ENCODE data around the gene GATAD2B. TPM values are rescaled to one million over a fixed set of nuclear protein-coding genes. Genes with fewer than 3 reads are reported as not detected.

GATAD2B gene
- total RNA-seq, 1 experiment from 2014 or later, result 46.9 TPM

DNA sequence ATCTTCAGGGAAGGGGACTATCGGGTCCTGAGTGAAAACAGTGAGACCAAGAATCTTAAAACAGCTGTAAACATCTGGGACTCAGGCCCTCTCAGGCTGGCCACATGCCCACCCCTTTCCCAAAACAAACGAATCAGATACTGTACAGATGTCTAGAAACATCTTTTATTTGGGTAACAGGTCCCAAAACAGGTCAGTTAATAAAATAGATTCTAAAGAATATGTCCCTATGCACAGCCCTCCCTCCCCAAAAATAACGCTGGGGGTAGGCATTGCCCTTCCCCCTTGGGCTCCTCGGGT, 36.1 kb upstream of the GATAD2B start:
- peak overlapping the region; percentile 88 for H3K27ac Mint-ChIP-seq
- ATAC-seq (no peak), DNase-seq (ENCODE audit: low spot score) (no peak)
- no peaks in the 10 kb centered on the region for H3K9me3 Mint-ChIP-seq
- CTCF ChIA-PET, result interaction anchor here (0.6 to 3.1 kb wide), 5 partner anchors 8 to 231 kb away, joined by 3 to 12 read pairs (median 5); partner anchors contain the start of genes CREB3L4, DENND4B, INTS3 and RAB13
- H3K27me3 Mint-ChIP-seq (ENCODE audit: low read depth), result no peaks in the 10 kb centered on the region
- no peak for TF ChIP-seq ZNF416 (CRISPR knock-in tag; IDR thresholded peaks at IDR 0.05)
- TF ChIP-seq, protein P1, sequence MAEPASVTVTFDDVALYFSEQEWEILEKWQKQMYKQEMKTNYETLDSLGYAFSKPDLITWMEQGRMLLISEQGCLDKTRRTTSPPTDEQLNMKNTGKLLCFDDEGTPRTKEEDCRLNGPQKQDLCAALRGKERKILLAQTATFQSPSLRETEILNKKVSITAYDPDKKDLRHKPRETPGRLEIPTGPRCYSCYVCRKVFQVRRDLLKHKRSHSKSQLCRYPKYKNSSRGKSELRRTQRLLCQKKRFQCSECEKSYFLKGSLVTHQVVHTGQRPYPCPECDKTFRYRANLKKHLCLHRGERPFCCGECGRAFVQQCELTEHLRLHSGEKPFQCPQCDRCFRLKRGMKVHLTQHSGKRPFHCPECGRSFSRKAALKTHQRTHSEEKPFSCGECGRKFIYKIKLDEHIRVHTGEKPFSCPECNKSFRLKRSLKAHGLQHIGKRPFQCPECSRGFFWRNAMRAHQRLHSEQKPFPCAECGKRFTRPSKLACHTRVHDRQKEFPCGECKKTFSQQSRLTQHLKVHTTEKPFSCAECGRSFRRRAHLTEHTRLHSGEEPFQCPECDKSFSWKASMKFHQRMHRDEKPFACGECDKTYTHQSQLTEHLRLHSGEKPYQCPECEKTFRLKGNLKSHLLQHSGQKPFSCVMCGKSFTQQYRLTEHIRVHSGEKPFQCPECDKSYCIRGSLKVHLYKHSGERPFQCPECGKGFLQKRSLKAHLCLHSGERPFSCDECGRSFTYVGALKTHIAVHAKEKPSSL (CRISPR knock-in tag; conservative IDR thresholded peaks at IDR 0.05), result no peak
- no peak for TF ChIP-seq TEAD4 (CRISPR knock-in tag; IDR thresholded peaks at IDR 0.05)
- TF ChIP-seq, protein P2, sequence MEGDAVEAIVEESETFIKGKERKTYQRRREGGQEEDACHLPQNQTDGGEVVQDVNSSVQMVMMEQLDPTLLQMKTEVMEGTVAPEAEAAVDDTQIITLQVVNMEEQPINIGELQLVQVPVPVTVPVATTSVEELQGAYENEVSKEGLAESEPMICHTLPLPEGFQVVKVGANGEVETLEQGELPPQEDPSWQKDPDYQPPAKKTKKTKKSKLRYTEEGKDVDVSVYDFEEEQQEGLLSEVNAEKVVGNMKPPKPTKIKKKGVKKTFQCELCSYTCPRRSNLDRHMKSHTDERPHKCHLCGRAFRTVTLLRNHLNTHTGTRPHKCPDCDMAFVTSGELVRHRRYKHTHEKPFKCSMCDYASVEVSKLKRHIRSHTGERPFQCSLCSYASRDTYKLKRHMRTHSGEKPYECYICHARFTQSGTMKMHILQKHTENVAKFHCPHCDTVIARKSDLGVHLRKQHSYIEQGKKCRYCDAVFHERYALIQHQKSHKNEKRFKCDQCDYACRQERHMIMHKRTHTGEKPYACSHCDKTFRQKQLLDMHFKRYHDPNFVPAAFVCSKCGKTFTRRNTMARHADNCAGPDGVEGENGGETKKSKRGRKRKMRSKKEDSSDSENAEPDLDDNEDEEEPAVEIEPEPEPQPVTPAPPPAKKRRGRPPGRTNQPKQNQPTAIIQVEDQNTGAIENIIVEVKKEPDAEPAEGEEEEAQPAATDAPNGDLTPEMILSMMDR (IDR thresholded peaks at IDR 0.05), result no peak
- no peak for TF ChIP-seq RELA (CRISPR knock-in tag; IDR thresholded peaks at IDR 0.05; ENCODE audit: borderline replicate concordance)
- TF ChIP-seq IRF2 (CRISPR knock-in tag; IDR thresholded peaks at IDR 0.05; ENCODE audit: borderline replicate concordance, low read depth), result no peak
- no peak for TF ChIP-seq ZNF423 (CRISPR knock-in tag; IDR thresholded peaks at IDR 0.05)
- TF ChIP-seq ZNF232 (CRISPR knock-in tag; IDR thresholded peaks at IDR 0.05), result no peak
- no peak for TF ChIP-seq NFATC4 (CRISPR knock-in tag; IDR thresholded peaks at IDR 0.05)
- TF ChIP-seq, protein P3, sequence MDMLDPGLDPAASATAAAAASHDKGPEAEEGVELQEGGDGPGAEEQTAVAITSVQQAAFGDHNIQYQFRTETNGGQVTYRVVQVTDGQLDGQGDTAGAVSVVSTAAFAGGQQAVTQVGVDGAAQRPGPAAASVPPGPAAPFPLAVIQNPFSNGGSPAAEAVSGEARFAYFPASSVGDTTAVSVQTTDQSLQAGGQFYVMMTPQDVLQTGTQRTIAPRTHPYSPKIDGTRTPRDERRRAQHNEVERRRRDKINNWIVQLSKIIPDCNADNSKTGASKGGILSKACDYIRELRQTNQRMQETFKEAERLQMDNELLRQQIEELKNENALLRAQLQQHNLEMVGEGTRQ (CRISPR knock-in tag; IDR thresholded peaks at IDR 0.05), result no peak
- no peak for TF ChIP-seq SMAD4 (CRISPR knock-in tag; IDR thresholded peaks at IDR 0.05)
- no peak for TF ChIP-seq ZNF396 (CRISPR knock-in tag; IDR thresholded peaks at IDR 0.05; ENCODE audit: borderline replicate concordance)
- peaks cover 33% of the 10 kb centered on the region for H3K36me3 Mint-ChIP-seq
- POLR2A ChIA-PET, result interaction anchor here (0.6 to 1.6 kb wide), 4 partner anchors 8 to 37 kb away, joined by 3 to 17 read pairs (median 4); partner anchors contain the start of genes CREB3L4 and DENND4B
- peaks cover 50% of the 10 kb centered on the region for H3K4me1 Mint-ChIP-seq
- peak overlapping the region; percentile 94 for H3K4me3 Mint-ChIP-seq

DNA sequence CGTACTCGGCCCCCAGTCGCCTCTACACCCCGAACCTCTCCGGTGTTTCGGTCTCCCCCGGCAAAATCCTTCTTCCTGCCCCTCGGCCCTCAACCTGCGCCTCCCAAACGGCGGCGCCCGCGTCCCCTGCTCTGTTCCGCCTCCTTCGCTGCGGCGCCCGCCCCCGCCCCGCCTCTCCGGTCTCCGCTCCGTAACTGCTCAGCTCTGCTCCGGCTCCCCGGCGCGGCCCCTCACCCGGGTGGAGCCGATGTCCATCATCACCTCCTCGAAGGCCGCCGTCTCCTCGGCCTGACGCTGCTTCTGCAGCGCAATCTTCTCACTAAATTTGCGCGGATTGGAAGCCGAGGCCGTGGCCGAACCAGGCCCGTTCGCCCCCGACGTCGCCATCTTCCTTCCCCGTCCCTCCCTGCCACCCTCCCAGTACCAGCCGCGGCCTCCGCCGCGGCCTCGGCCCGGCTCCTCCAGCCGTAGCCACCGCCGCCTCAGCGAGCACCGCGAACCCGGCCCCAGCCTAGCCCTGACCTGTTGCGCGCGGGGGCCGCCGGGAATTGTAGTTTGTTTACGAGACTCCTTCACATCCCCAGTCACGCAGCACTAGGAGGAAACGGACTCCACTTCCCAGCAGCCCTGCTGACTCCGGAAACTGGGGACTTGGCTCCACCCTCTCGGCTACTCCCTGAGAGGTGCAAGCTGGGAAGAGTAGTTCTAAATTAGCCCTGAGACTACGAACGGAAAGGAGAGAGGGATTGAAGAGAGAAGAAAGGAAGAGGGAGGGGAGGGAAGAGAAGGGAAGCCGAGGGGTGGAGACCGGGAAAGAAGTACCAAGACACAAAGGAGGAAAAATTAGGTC, 35.6 kb upstream of the GATAD2B start, which contains the start of gene CRTC2:
Gene CRTC2 (minus strand): TSS at position 502 of the 850 bp plus-strand sequence. CDS start 115 bp downstream, at position 387.
- ATAC-seq (peak; percentile 88), DNase-seq (ENCODE audit: low spot score) (peak; percentile 99)
- Mint-ChIP-seq H3K4me1 (peaks cover 50% of the 10 kb centered on the region), H3K27ac (peak within 1 kb of the TSS; percentile 93), H3K4me3 (peak within 1 kb of the TSS; percentile 94), H3K27me3 (ENCODE audit: low read depth) (no peaks in the 10 kb centered on the region), H3K9me3 (no peaks in the 10 kb centered on the region), H3K36me3 (peaks cover 34% of the 10 kb centered on the region)
- ChIA-PET CTCF (interaction anchor here (0.6 to 3.1 kb wide), 5 partner anchors 9 to 231 kb away, joined by 3 to 12 read pairs (median 5); partner anchors contain the start of genes CREB3L4, DENND4B, INTS3 and RAB13), POLR2A (interaction anchor here (0.6 to 1.6 kb wide), 5 partner anchors 9 to 113 kb away, joined by 3 to 17 read pairs (median 4); partner anchors contain the start of genes CREB3L4 and DENND4B)
- peak; percentile 94 for TF ChIP-seq SP1 (CRISPR knock-in tag; conservative IDR thresholded peaks at IDR 0.05)
- TF ChIP-seq MYBL2 (CRISPR knock-in tag; IDR thresholded peaks at IDR 0.05), result no peak
- TF ChIP-seq GABPB1 (CRISPR knock-in tag; IDR thresholded peaks at IDR 0.05), result peak; percentile 86
- TF ChIP-seq JAZF1 (CRISPR knock-in tag; IDR thresholded peaks at IDR 0.05), result no peak
- no peak for TF ChIP-seq ZNF121 (CRISPR knock-in tag; IDR thresholded peaks at IDR 0.05)
- TF ChIP-seq, protein P4, sequence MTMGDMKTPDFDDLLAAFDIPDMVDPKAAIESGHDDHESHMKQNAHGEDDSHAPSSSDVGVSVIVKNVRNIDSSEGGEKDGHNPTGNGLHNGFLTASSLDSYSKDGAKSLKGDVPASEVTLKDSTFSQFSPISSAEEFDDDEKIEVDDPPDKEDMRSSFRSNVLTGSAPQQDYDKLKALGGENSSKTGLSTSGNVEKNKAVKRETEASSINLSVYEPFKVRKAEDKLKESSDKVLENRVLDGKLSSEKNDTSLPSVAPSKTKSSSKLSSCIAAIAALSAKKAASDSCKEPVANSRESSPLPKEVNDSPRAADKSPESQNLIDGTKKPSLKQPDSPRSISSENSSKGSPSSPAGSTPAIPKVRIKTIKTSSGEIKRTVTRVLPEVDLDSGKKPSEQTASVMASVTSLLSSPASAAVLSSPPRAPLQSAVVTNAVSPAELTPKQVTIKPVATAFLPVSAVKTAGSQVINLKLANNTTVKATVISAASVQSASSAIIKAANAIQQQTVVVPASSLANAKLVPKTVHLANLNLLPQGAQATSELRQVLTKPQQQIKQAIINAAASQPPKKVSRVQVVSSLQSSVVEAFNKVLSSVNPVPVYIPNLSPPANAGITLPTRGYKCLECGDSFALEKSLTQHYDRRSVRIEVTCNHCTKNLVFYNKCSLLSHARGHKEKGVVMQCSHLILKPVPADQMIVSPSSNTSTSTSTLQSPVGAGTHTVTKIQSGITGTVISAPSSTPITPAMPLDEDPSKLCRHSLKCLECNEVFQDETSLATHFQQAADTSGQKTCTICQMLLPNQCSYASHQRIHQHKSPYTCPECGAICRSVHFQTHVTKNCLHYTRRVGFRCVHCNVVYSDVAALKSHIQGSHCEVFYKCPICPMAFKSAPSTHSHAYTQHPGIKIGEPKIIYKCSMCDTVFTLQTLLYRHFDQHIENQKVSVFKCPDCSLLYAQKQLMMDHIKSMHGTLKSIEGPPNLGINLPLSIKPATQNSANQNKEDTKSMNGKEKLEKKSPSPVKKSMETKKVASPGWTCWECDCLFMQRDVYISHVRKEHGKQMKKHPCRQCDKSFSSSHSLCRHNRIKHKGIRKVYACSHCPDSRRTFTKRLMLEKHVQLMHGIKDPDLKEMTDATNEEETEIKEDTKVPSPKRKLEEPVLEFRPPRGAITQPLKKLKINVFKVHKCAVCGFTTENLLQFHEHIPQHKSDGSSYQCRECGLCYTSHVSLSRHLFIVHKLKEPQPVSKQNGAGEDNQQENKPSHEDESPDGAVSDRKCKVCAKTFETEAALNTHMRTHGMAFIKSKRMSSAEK (CRISPR knock-in tag; IDR thresholded peaks at IDR 0.05; ENCODE audit: borderline replicate concordance), result peak; percentile 83
- TF ChIP-seq, protein P5, sequence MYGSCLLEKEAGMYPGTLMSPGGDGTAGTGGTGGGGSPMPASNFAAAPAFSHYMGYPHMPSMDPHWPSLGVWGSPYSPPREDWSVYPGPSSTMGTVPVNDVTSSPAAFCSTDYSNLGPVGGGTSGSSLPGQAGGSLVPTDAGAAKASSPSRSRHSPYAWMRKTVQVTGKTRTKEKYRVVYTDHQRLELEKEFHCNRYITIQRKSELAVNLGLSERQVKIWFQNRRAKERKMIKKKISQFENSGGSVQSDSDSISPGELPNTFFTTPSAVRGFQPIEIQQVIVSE (CRISPR knock-in tag; IDR thresholded peaks at IDR 0.05; ENCODE audit: borderline replicate concordance), result no peak
- TF ChIP-seq ZNF263 (CRISPR knock-in tag; IDR thresholded peaks at IDR 0.05; ENCODE audit: low read depth), result no peak
- TF ChIP-seq, protein P6, sequence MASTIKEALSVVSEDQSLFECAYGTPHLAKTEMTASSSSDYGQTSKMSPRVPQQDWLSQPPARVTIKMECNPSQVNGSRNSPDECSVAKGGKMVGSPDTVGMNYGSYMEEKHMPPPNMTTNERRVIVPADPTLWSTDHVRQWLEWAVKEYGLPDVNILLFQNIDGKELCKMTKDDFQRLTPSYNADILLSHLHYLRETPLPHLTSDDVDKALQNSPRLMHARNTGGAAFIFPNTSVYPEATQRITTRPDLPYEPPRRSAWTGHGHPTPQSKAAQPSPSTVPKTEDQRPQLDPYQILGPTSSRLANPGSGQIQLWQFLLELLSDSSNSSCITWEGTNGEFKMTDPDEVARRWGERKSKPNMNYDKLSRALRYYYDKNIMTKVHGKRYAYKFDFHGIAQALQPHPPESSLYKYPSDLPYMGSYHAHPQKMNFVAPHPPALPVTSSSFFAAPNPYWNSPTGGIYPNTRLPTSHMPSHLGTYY (CRISPR knock-in tag; IDR thresholded peaks at IDR 0.05), result peak; percentile 65; the same call in 1 of the 2 replicates
- 0 out of 2 replicates have a peak, but pooled peaks have one; percentile 63 for TF ChIP-seq ESRRA (CRISPR knock-in tag; IDR thresholded peaks at IDR 0.05; ENCODE audit: borderline replicate concordance)

All from WTC11 (cell line).